A673 (cell line): Measurements from ENCODE around the gene LAMA4. TPM values are rescaled to one million over a fixed set of nuclear protein-coding genes. Genes with fewer than 3 reads are reported as not detected.

Experiments
- BruUV-seq: library from RNA; stranded (reverse); fragments of 400-500 nt; replicated peaks from 2 replicates; lab custom pipeline; 2021; lab: Mats Ljungman, UMichigan
- CTCF ChIA-PET: fragments of 300-600 bp; sonication (Branson Sonifier 250); formaldehyde crosslinking; loops from one replicate; lab custom pipeline; 2022; ENCODE audit warnings: antibody characterized with exemption; lab: Charles Lee
- POLR2A ChIA-PET: fragments of 300-600 bp; sonication (Branson Sonifier 250); formaldehyde crosslinking; loops from one replicate; lab custom pipeline; 2022; ENCODE audit warnings: antibody characterized with exemption; ENCODE audit not compliant: low non-redundant PET; lab: Charles Lee
- DNase-seq: peaks from one replicate; pipeline ENCODE4 v3.0.0-alpha.2; 2015; ENCODE audit warnings: low spot score
- H3K27ac ChIP-seq: fragments of 200-600 bp; sonication (generic); 2 replicates; pipeline ENCODE4 v1.5.1; 2016; ENCODE audit warnings: mixed run types, low read depth, mild to moderate bottlenecking, mixed read lengths, antibody characterized with exemption, low read length; ENCODE audit not compliant: poor library complexity, severe bottlenecking
- H3K27me3 ChIP-seq: fragments of 200-600 bp; sonication (generic); replicated peaks from 2 replicates; pipeline ENCODE4 v1.6.1; 2017; ENCODE audit warnings: mixed run types, low read depth, mild to moderate bottlenecking, mixed read lengths, antibody characterized with exemption, low read length; ENCODE audit not compliant: insufficient read depth, poor library complexity
- H3K36me3 ChIP-seq: fragments of 200-600 bp; sonication (generic); 2 replicates; pipeline ENCODE4 v1.6.1; 2016; ENCODE audit warnings: mixed run types, mild to moderate bottlenecking, mixed read lengths, antibody characterized with exemption, low read length; ENCODE audit not compliant: insufficient read depth, poor library complexity, severe bottlenecking
- H3K4me1 ChIP-seq: fragments of 200-600 bp; sonication (generic); 2 replicates; pipeline ENCODE4 v1.6.1; 2017; ENCODE audit warnings: mixed run types, mild to moderate bottlenecking, mixed read lengths, antibody characterized with exemption, low read length; ENCODE audit not compliant: insufficient read depth, poor library complexity, severe bottlenecking
- H3K4me3 ChIP-seq: fragments of 200-600 bp; sonication (generic); 2 replicates; pipeline ENCODE4 v1.5.1; 2016; ENCODE audit warnings: low read depth, mixed run types, mild to moderate bottlenecking, mixed read lengths, low read length; ENCODE audit not compliant: poor library complexity, severe bottlenecking
- H3K9me3 ChIP-seq: fragments of 200-600 bp; sonication (generic); 2 replicates; pipeline ENCODE4 v1.6.1; 2016; ENCODE audit warnings: mixed run types, low read depth, mild to moderate bottlenecking, mixed read lengths, antibody characterized with exemption, low read length; ENCODE audit not compliant: poor library complexity, severe bottlenecking
- EZH2 ChIP-seq: fragments of 200-600 bp; sonication (generic); IDR thresholded peaks from 2 replicates; pipeline ENCODE4 v1.6.1; 2017; ENCODE audit warnings: borderline replicate concordance, low read depth, mild to moderate bottlenecking, mixed read lengths, antibody characterized with exemption, low read length; ENCODE audit not compliant: poor library complexity, severe bottlenecking
- intact Hi-C: fragments of 100-400 bp; cut with micrococcal nuclease; formaldehyde crosslinking; loops from one replicate; pipeline ENCODE4 v1.10.0; 2022; ENCODE audit not compliant: unreplicated experiment
- total RNA-seq: library from RNA; stranded (reverse); gene quantifications from 2 replicates; pipeline ENCODE4 v1.2.3, GENCODE V29; 2021
- TF ChIP-seq, protein P1 (sequence below): fragments of 300-800, 200-600 bp; sonication (generic); conservative IDR thresholded peaks from 2 replicates; pipeline ENCODE4 v1.5.1; 2017; ENCODE audit warnings: low read depth, mild to moderate bottlenecking, antibody characterized with exemption, low read length, moderate library complexity, mixed read lengths

LAMA4 gene
- total RNA-seq, 1 experiment from 2014 or later: 1.2 TPM

DNA sequence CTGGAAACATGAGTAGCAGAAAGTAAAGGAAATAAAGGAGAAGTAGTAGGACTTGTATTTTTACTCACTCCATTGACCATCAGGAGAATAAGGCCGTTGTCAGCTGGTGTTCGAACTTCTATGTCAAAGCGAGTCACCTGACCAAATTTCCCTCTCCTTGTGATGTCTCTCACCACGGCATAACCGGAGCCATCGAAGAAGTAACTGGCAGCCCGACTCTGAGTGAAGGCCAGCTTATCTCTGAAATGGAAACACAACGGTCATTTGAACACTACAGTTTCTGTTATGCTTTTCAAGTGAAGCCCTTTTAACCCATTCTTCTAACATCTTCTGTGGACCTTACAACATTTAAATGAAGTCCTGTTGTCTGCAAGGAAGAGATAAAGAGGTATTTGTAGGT lies 115.3 kb downstream of the LAMA4 start:
- CTCF ChIA-PET: no interaction called here
- Histone ChIP-seq H3K27ac (no peak overlapping the region), H3K4me1 (peaks cover 5% of the 10 kb centered on the region), H3K36me3 (no peaks in the 10 kb centered on the region), H3K9me3 (no peaks in the 10 kb centered on the region), H3K27me3 (no peaks in the 10 kb centered on the region), H3K4me3 (no peak overlapping the region)
- TF ChIP-seq EZH2: no peak
- TF ChIP-seq, protein P1, sequence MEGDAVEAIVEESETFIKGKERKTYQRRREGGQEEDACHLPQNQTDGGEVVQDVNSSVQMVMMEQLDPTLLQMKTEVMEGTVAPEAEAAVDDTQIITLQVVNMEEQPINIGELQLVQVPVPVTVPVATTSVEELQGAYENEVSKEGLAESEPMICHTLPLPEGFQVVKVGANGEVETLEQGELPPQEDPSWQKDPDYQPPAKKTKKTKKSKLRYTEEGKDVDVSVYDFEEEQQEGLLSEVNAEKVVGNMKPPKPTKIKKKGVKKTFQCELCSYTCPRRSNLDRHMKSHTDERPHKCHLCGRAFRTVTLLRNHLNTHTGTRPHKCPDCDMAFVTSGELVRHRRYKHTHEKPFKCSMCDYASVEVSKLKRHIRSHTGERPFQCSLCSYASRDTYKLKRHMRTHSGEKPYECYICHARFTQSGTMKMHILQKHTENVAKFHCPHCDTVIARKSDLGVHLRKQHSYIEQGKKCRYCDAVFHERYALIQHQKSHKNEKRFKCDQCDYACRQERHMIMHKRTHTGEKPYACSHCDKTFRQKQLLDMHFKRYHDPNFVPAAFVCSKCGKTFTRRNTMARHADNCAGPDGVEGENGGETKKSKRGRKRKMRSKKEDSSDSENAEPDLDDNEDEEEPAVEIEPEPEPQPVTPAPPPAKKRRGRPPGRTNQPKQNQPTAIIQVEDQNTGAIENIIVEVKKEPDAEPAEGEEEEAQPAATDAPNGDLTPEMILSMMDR: no peak
- BruUV-seq: no TSS peak
- DNase-seq: no peak
- POLR2A ChIA-PET: no interaction called here
- intact Hi-C loops: no loop called here

DNA sequence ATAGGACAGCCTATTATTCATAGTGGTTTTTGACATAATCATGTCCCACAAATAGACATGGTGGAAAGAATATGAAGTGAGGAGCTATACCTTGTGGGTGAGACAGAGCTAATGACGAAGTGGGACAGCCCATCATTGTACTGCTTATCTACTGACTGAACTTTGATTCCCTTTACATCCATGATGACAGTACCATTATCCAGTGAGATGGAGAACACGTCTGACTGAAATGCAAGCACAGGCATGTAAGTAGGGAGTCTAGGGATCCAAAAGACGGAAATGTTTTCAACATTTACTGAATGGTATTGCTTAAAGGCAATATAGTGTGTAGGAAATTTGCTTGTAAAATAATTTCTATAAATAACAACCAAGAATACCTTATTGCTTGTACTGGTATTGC lies 123.5 kb downstream of the LAMA4 start:
- no peaks in the 10 kb centered on the region for H3K36me3 ChIP-seq
- intact Hi-C loops: no loop called here
- no peaks in the 10 kb centered on the region for H3K27me3 ChIP-seq
- no peak overlapping the region for H3K27ac ChIP-seq
- H3K4me3 ChIP-seq: no peak overlapping the region
- DNase-seq: no peak
- ChIA-PET CTCF (no interaction called here), POLR2A (no interaction called here)
- BruUV-seq: no TSS peak
- no peaks in the 10 kb centered on the region for H3K4me1 ChIP-seq
- TF ChIP-seq EZH2: no peak
- TF ChIP-seq, protein P1: no peak
- H3K9me3 ChIP-seq: no peaks in the 10 kb centered on the region

DNA sequence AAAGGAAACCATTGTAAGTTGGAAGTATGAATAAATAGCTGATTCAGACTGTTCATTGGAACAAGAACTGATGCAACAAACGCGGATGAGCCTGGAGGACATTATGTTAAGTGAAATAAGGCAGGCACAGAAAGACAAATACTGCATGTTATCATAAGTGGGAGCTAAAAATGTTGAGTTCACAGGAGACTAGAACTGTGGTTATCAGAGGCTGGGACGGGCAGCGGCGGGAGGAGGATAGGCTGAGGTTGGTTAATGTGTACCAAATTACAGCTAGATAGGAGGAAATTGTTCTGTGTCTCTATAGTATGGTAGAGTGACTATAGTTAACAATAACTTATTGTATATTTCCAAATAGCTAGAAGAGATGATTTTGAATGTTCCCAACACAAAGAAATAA lies 126.2 kb downstream of the LAMA4 start:
- BruUV-seq: no TSS peak
- H3K27ac ChIP-seq: no peak overlapping the region
- DNase-seq: no peak
- CTCF ChIA-PET: no interaction called here
- no peaks in the 10 kb centered on the region for H3K9me3 ChIP-seq
- H3K4me3 ChIP-seq: no peak overlapping the region
- H3K4me1 ChIP-seq: no peaks in the 10 kb centered on the region
- no peaks in the 10 kb centered on the region for H3K27me3 ChIP-seq
- no peak for TF ChIP-seq EZH2
- TF ChIP-seq, protein P1: no peak
- POLR2A ChIA-PET: no interaction called here
- no peaks in the 10 kb centered on the region for H3K36me3 ChIP-seq
- intact Hi-C loops: no loop called here
